ENCODE results near the gene PRSS57. TPM values are rescaled to one million over a fixed set of nuclear protein-coding genes. Genes with fewer than 3 reads are reported as not detected.
A peak's percentile ranks its signal among the peaks of the same experiment; 100 is the strongest.

PRSS57 gene
- total and polyA plus RNA-seq, 2 donors (not counting 1 experiment from before 2014, with no cell fraction given): not detected

- TF ChIP-seq CTCF (IDR thresholded peaks at IDR 0.05): no peak
- TF ChIP-seq EZH2 (IDR thresholded peaks at IDR 0.05; ENCODE audit: borderline replicate concordance, insufficient read depth, low read depth, low read length, poor library complexity, severe bottlenecking): no peak
- H3K27me3 Mint-ChIP-seq: no peaks in the 10 kb centered on the region
- Histone ChIP-seq H3K9me3 (ENCODE audit: control extremely low read depth in 1 of 3, control insufficient read depth in 2 of 3, insufficient read depth in 1 of 3, low read length in 2 of 3) (peaks cover 0 to 4% (median 0%) of the 10 kb centered on the region in 3 donors), H3K79me2 (ENCODE audit: control insufficient read depth, insufficient read depth, low read length) (peaks cover 77% of the 10 kb centered on the region), H3K36me3 (replicated peaks in 1 of 2; ENCODE audit: control extremely low read depth in 1 of 2, control insufficient read depth in 1 of 2, extremely low read depth in 1 of 2, insufficient read depth in 2 of 2, low read length in 1 of 2) (peaks cover 0 to 27% of the 10 kb centered on the region in 2 experiments), H3K9ac (ENCODE audit: low read length) (peak overlapping the region; percentile 79), H3K4me1 (ENCODE audit: control insufficient read depth in 2 of 2, insufficient read depth in 2 of 2, low read length in 2 of 2) (peaks cover 33 to 69% of the 10 kb centered on the region in 2 donors), H3K4me3 (ENCODE audit: control extremely low read depth in 1 of 5, extremely low read depth in 1 of 5, insufficient read depth in 1 of 5, low read depth in 2 of 5, low read length in 4 of 5) (peak overlapping the region; percentile 65 to 94 (median 82)), H3K27me3 (replicated peaks in 1 of 4; ENCODE audit: control extremely low read depth in 1 of 4, control insufficient read depth in 3 of 4, insufficient read depth in 4 of 4, low read length in 3 of 4) (no peaks in the 10 kb centered on the region), H2AFZ (ENCODE audit: insufficient read depth, low read depth, low read length, poor library complexity, severe bottlenecking) (no peak overlapping the region), H4K20me1 (ENCODE audit: control insufficient read depth, insufficient read depth, low read length, poor library complexity, severe bottlenecking) (peaks cover 68% of the 10 kb centered on the region), H3K4me2 (replicated peaks; ENCODE audit: low read depth, low read length, poor library complexity, severe bottlenecking) (peak overlapping the region; percentile 96), H3K27ac (ENCODE audit: low read length in 2 of 2) (peak overlapping the region; percentile 87 to 97)
- intact Hi-C loops (cut with micrococcal nuclease): loop anchor here (2.0 to 10.0 kb wide), 2 partner anchors 14 to 264 kb away; partner anchors contain the start of gene ARID3A
- peak overlapping the region; percentile 98 for H3K27ac Mint-ChIP-seq
- no peak for DNase-seq
- CTCF ChIA-PET: interaction anchor here (0.7 to 1.6 kb wide), 4 partner anchors 13 to 154 kb away, joined by 3 to 6 read pairs (median 4); no protein-coding TSS in a partner anchor
- WGBS (ENCODE audit: insufficient coverage): 30% methylated on average over 20 of the region's 20 CpGs
- peaks cover 60% of the 10 kb centered on the region for H3K4me1 Mint-ChIP-seq
- no peaks in the 10 kb centered on the region for H3K9me3 Mint-ChIP-seq (ENCODE audit: insufficient read depth)
- ATAC-seq (ENCODE audit: low read depth): no peak
- POLR2A ChIA-PET: interaction anchor here (0.5 to 2.3 kb wide), 2 partner anchors 12 to 371 kb away, joined by 4 to 6 read pairs; no protein-coding TSS in a partner anchor
- peak overlapping the region; percentile 96 for H3K4me3 Mint-ChIP-seq
These were observed 34.3 kb downstream of the PRSS57 start for GRCh38 chr19:660793-661426.

Data from B cell (primary cell).